Lower leg skin (tissue), 3 donors: Measurements from ENCODE around the gene TP53BP2.

ENCODE experiments used
- CTCF ChIP-seq, 3 donors: fragments of 450-650 bp; IDR thresholded peaks; one replicate each; pipeline ENCODE4 v1.5.1; 2016; ENCODE audit warnings: antibody characterized with exemption in 3 of 3, mild to moderate bottlenecking in 3 of 3, moderate library complexity in 2 of 3
- POLR2A ChIP-seq, 2 donors: fragments of 450-650 bp; IDR thresholded peaks; one replicate each; pipeline ENCODE4 v1.6.1; 2016 to 2017; ENCODE audit warnings: antibody characterized with exemption in 2 of 2, mild to moderate bottlenecking in 1 of 2, moderate library complexity in 1 of 2

- no peak for TF ChIP-seq CTCF (IDR thresholded peaks at IDR 0.05)
- TF ChIP-seq POLR2A (IDR thresholded peaks at IDR 0.05): no peak
Observed at GRCh38 chr1:223765036-223765718, 80.6 kb downstream of the TP53BP2 start.
